Measurements from ENCODE around the gene CDHR2.

The CDHR2 gene

DNA sequence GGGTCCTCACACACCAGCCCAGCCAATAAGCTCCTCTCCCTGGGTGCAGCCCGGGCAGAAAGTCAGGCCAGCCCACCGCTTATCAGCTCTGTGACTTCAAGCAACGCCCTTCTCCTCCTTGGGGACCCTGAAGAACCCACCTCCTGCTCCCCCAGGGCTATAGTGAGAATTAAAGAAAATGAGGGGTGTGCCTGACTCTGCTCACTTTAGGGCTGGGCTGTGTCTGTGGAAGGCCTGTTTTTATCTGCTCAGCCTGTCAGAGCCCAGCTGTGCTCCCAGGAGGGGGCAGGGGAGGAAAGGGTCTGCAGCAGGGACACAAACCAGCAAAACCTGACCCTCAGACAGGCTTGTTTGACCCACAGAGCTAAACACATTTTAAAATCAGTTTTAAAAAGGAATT lies 56.9 kb downstream of the CDHR2 start:
- H3K36me3 ChIP-seq (ENCODE audit: control insufficient read depth, insufficient read depth, low read length) = no peaks in the 10 kb centered on the region
- H3K27me3 ChIP-seq (replicated peaks; ENCODE audit: control insufficient read depth, insufficient read depth, low read length, poor library complexity, severe bottlenecking) = no peaks in the 10 kb centered on the region
- H3K4me1 ChIP-seq (ENCODE audit: control insufficient read depth, insufficient read depth, low read length, poor library complexity, severe bottlenecking) = peaks cover 3% of the 10 kb centered on the region
- no peaks in the 10 kb centered on the region for H3K9me3 ChIP-seq (ENCODE audit: control insufficient read depth, low read length)
- no peak overlapping the region for H3K4me3 ChIP-seq (ENCODE audit: insufficient read depth, low read depth, low read length, poor library complexity, severe bottlenecking)
- DNase-seq = no peak
- H3K27ac ChIP-seq (ENCODE audit: insufficient read depth, low read length, poor library complexity, severe bottlenecking) = no peak overlapping the region

DNA sequence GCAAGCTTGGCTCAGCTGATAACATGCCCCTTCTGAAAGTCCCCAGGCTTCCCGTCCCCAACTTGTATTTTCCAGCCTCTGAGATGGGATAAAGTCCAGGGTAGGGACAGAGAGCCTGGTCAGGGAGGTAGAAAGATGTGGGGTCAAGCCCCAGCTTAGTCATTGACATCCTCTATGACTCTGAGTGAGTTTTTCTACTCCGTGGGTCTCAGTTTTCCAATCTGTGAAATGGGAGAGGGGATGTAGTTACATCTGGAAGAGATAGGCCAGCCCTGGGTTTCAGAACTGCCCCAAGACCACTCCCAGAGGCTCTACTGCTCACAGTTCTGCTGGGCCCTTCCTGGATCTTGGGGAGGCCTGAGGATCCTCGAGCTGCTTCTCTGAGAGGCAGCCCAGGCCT lies 57.7 kb downstream of the CDHR2 start:
- Histone ChIP-seq H3K27me3 (replicated peaks; ENCODE audit: control insufficient read depth, insufficient read depth, low read length, poor library complexity, severe bottlenecking) (no peaks in the 10 kb centered on the region), H3K9me3 (ENCODE audit: control insufficient read depth, low read length) (no peaks in the 10 kb centered on the region), H3K27ac (ENCODE audit: insufficient read depth, low read length, poor library complexity, severe bottlenecking) (no peak overlapping the region), H3K4me1 (ENCODE audit: control insufficient read depth, insufficient read depth, low read length, poor library complexity, severe bottlenecking) (peaks cover 3% of the 10 kb centered on the region), H3K36me3 (ENCODE audit: control insufficient read depth, insufficient read depth, low read length) (no peaks in the 10 kb centered on the region), H3K4me3 (ENCODE audit: insufficient read depth, low read depth, low read length, poor library complexity, severe bottlenecking) (no peak overlapping the region)
- DNase-seq = no peak

DNA sequence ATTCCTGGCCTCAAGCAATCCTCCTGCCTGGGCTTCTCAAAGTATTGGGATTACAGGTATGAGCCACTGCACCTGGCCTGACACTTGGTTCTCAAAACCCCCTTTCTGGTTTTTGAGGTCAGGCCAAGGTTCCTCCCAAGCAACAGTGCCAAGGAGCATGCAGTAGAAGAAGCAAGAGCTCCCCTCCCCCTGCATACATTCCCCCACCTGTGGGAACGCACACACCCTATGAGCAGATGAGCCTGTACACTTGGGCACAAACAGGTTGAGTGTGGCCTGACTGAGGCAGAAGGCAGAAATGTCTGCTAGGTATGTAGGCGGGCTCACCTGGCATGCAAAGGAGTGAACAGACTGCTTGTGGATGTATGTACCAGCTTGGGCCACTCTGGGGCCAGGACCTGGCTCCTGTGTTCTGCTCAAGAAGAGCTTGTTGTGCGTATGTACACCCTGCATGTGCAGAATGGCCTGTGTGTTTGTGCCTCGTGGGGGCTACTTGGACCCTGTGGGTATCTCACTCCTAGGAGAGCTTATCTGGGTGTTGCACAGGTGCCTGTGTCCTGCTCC lies 59.1 kb downstream of the CDHR2 start:
- Histone ChIP-seq H3K27me3 (replicated peaks; ENCODE audit: control insufficient read depth, insufficient read depth, low read length, poor library complexity, severe bottlenecking) (no peaks in the 10 kb centered on the region), H3K9me3 (ENCODE audit: control insufficient read depth, low read length) (no peaks in the 10 kb centered on the region), H3K36me3 (ENCODE audit: control insufficient read depth, insufficient read depth, low read length) (no peaks in the 10 kb centered on the region), H3K27ac (ENCODE audit: insufficient read depth, low read length, poor library complexity, severe bottlenecking) (no peak overlapping the region), H3K4me3 (ENCODE audit: insufficient read depth, low read depth, low read length, poor library complexity, severe bottlenecking) (no peak overlapping the region), H3K4me1 (ENCODE audit: control insufficient read depth, insufficient read depth, low read length, poor library complexity, severe bottlenecking) (peaks cover 3% of the 10 kb centered on the region)
- no peak for DNase-seq

DNA sequence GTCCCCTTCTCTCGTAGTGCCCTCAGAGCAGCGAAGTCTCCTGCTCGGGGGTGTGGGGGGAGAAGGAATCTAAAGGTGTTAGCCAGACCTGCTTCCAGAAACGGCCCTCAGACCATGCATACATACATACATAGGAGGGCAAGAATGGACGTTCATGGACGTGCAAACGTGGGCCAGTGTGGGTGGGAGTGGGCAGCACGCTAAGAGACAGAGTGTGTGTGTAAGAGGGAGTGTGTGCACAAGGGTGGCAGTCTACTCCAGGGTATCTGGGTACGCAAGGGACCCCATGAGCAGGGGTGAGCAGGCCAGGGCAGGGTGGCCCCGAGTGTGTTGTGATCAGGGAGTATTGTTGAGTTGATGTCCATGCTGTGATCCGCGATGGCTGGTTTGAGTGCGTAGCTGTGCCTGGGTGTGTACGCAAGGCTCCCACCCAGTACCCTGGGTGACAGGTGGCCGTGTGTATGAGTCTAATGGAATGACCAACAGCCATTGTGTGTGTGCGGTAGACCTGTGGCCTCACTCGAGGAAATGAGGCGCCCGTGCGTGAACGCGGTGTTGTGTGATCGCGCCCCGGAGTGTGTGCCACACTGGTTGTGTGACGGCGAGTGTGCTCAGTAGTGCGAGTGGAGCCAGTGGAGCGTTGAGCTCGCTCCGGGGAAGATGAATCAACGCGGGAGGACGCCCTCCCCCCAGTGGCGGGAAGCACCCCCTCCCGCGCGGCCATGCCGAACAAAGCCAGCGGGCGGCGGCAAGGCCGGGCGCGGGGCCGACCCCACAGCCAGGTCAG lies 60.0 kb downstream of the CDHR2 start:
- H3K27ac ChIP-seq (ENCODE audit: insufficient read depth, low read length, poor library complexity, severe bottlenecking) = no peak overlapping the region

DNA sequence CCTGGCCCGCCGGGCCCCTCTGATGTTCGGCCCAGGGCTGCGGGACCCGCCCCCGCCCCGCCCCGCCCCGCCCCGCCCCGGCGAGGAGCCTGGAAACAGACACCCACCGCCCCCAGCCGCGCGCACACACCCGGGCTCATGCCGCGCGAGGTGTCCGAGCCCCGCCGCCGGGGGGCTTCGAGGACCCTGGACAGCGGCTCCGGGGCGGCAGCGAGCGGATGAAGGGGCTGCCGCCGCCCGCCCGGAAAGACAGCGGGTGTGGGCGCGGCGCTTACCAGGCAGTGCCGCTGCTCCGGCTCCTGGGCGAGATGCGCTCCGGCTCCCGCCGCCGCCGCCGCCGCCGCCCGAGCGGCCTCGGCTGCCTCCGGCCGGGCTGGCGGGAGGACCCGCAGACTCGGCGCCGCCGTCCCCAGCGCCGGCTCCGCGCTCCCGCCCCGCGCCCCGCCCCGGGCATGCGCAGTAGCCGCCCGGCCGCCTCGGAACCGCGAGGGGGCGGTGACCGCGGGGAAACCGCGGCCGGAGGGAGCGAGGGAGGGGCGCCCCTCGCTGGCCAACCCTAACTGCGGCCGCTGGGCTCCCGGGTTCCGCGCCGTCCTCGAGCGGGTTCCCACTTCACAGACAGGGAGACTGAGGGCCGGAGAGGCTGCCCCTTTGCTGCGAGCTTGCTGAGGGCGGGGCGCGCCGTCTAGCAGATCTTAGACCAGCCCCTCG lies 60.7 kb downstream of the CDHR2 start, which contains the start of gene GPRIN1:
Gene GPRIN1, minus strand, starts transcription at position 433 of the 711 bp plus-strand sequence. CDS start 10,322 bp downstream, outside the sequence.
- peak within 1 kb of the TSS; percentile 65 for H3K4me3 ChIP-seq (ENCODE audit: insufficient read depth, low read depth, low read length, poor library complexity, severe bottlenecking)
- no peak within 1 kb of the TSS for H3K27ac ChIP-seq (ENCODE audit: insufficient read depth, low read length, poor library complexity, severe bottlenecking)
- peak in 2 of 3 donors; percentile 19 to 35 for DNase-seq
- H3K36me3 ChIP-seq (ENCODE audit: control insufficient read depth, insufficient read depth, low read length) = no peaks in the 10 kb centered on the region
- no peaks in the 10 kb centered on the region for H3K27me3 ChIP-seq (replicated peaks; ENCODE audit: control insufficient read depth, insufficient read depth, low read length, poor library complexity, severe bottlenecking)
- H3K4me1 ChIP-seq (ENCODE audit: control insufficient read depth, insufficient read depth, low read length, poor library complexity, severe bottlenecking) = peaks cover 3% of the 10 kb centered on the region
- no peaks in the 10 kb centered on the region for H3K9me3 ChIP-seq (ENCODE audit: control insufficient read depth, low read length)

More for the DNA sequence above, 60.0 kb downstream of the CDHR2 start:
- Histone ChIP-seq H3K27me3 (replicated peaks; ENCODE audit: control insufficient read depth, insufficient read depth, low read length, poor library complexity, severe bottlenecking) (no peaks in the 10 kb centered on the region), H3K36me3 (ENCODE audit: control insufficient read depth, insufficient read depth, low read length) (no peaks in the 10 kb centered on the region), H3K9me3 (ENCODE audit: control insufficient read depth, low read length) (no peaks in the 10 kb centered on the region), H3K4me1 (ENCODE audit: control insufficient read depth, insufficient read depth, low read length, poor library complexity, severe bottlenecking) (peaks cover 3% of the 10 kb centered on the region), H3K4me3 (ENCODE audit: insufficient read depth, low read depth, low read length, poor library complexity, severe bottlenecking) (peak overlapping the region; percentile 40)
- no peak for DNase-seq

DNA sequence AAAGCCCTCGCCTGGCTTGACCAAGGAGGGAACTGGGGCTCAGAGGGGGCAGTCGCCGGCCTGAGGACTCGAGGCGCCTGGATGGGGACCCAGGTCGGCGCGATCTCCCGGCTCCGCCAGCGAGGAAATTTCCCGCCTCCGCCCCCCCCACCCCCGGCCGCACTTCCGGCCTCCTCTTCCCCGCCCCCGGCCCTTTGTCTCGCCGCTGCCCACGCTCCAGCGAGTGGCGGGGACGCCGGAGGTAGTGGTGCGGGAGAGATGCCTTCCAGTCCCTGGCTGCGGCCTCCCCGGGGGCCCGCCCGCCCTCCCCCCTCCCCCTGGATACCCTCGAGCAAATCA lies 61.3 kb downstream of the CDHR2 start:
- H3K4me1 ChIP-seq (ENCODE audit: control insufficient read depth, insufficient read depth, low read length, poor library complexity, severe bottlenecking) = peaks cover 3% of the 10 kb centered on the region
- DNase-seq = no peak
- H3K36me3 ChIP-seq (ENCODE audit: control insufficient read depth, insufficient read depth, low read length) = no peaks in the 10 kb centered on the region
- no peak overlapping the region for H3K27ac ChIP-seq (ENCODE audit: insufficient read depth, low read length, poor library complexity, severe bottlenecking)
- peak overlapping the region; percentile 65 for H3K4me3 ChIP-seq (ENCODE audit: insufficient read depth, low read depth, low read length, poor library complexity, severe bottlenecking)
- H3K27me3 ChIP-seq (replicated peaks; ENCODE audit: control insufficient read depth, insufficient read depth, low read length, poor library complexity, severe bottlenecking) = no peaks in the 10 kb centered on the region
- no peaks in the 10 kb centered on the region for H3K9me3 ChIP-seq (ENCODE audit: control insufficient read depth, low read length)

DNA sequence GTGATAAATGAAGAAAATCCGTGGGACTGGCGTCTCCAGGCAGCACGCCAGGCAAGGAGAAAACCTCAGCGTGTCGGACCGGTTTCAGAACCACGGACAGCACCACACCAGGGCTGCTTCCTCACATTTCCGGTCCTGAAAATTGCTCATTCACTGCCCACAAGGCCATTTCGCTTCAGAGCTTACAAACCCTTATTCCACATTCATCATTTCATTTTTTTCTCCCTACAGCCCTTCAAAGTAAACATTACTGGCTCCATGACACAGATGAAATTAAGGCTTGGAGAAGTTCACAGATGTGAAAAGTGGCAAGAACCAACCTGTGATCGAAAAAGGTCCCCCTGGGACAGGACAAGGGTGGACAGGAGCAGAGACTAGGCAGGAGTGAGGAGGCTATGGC lies 62.3 kb downstream of the CDHR2 start:
- H3K4me1 ChIP-seq (ENCODE audit: control insufficient read depth, insufficient read depth, low read length, poor library complexity, severe bottlenecking) = peaks cover 3% of the 10 kb centered on the region
- peak in 2 of 3 donors; percentile 18 to 43 for DNase-seq
- no peak overlapping the region for H3K27ac ChIP-seq (ENCODE audit: insufficient read depth, low read length, poor library complexity, severe bottlenecking)
- H3K36me3 ChIP-seq (ENCODE audit: control insufficient read depth, insufficient read depth, low read length) = no peaks in the 10 kb centered on the region
- no peaks in the 10 kb centered on the region for H3K9me3 ChIP-seq (ENCODE audit: control insufficient read depth, low read length)
- H3K27me3 ChIP-seq (replicated peaks; ENCODE audit: control insufficient read depth, insufficient read depth, low read length, poor library complexity, severe bottlenecking) = peaks cover 3% of the 10 kb centered on the region
- H3K4me3 ChIP-seq (ENCODE audit: insufficient read depth, low read depth, low read length, poor library complexity, severe bottlenecking) = no peak overlapping the region

DNA sequence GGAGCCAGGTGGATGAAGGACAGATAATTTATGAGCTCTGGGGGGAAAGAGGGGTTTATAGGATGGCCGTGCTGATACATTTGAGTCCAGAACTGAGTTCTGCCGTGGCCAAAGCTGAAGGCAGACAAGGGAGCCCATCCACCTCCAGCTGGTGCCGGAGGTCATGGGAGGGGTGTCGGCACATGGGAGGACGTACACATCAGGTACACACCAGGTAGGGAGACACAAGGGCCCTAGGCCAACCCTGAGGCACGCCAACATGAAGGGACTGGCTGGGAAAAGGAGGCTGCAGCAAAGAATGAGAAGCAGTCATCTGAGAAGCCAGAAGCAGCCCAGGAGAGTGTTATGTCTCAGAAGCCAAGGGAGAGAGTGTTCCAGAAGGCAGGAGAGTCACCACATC lies 62.9 kb downstream of the CDHR2 start:
- Histone ChIP-seq H3K27ac (ENCODE audit: insufficient read depth, low read length, poor library complexity, severe bottlenecking) (no peak overlapping the region), H3K27me3 (replicated peaks; ENCODE audit: control insufficient read depth, insufficient read depth, low read length, poor library complexity, severe bottlenecking) (peaks cover 4% of the 10 kb centered on the region), H3K4me1 (ENCODE audit: control insufficient read depth, insufficient read depth, low read length, poor library complexity, severe bottlenecking) (peaks cover 3% of the 10 kb centered on the region), H3K9me3 (ENCODE audit: control insufficient read depth, low read length) (no peaks in the 10 kb centered on the region), H3K4me3 (ENCODE audit: insufficient read depth, low read depth, low read length, poor library complexity, severe bottlenecking) (no peak overlapping the region), H3K36me3 (ENCODE audit: control insufficient read depth, insufficient read depth, low read length) (no peaks in the 10 kb centered on the region)
- DNase-seq = no peak

DNA sequence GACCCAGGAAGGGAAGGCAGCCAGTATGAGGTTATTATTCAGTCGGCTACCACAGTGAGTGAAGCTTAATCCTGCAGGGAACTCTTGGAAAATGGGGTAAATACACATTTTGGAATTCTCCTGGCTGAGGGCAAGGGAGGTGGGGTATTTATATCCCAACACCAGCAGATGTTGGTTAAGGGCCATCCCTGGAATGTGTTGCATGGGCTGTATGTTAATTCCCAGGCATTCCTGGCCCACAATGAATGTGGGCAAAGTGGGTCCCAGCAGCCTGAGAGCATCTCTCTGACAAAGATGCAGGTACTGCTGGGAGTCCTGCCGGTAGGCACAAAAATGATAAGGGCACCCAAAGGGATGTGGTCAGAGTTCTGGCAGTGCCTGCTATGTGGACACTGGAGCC lies 63.7 kb downstream of the CDHR2 start:
- Histone ChIP-seq H3K36me3 (ENCODE audit: control insufficient read depth, insufficient read depth, low read length) (no peaks in the 10 kb centered on the region), H3K4me1 (ENCODE audit: control insufficient read depth, insufficient read depth, low read length, poor library complexity, severe bottlenecking) (peaks cover 3% of the 10 kb centered on the region), H3K27ac (ENCODE audit: insufficient read depth, low read length, poor library complexity, severe bottlenecking) (no peak overlapping the region), H3K9me3 (ENCODE audit: control insufficient read depth, low read length) (no peaks in the 10 kb centered on the region), H3K27me3 (replicated peaks; ENCODE audit: control insufficient read depth, insufficient read depth, low read length, poor library complexity, severe bottlenecking) (peaks cover 9% of the 10 kb centered on the region), H3K4me3 (ENCODE audit: insufficient read depth, low read depth, low read length, poor library complexity, severe bottlenecking) (no peak overlapping the region)
- no peak for DNase-seq

All from effector memory CD4-positive, alpha-beta T cell (primary cell).